Parathyroid adenoma (tissue), 2 donors: Measurements from ENCODE around the gene COG7.

Source experiments
- H2AFZ ChIP-seq: fragments of 300-600 bp; sonication (generic); one replicate; pipeline ENCODE4 v1.7.0; 2017; ENCODE audit warnings: antibody characterized with exemption, mild to moderate bottlenecking
- H3K27ac ChIP-seq: fragments of 300-600 bp; sonication (generic); one replicate; pipeline ENCODE4 v1.7.0; 2017
- H3K27me3 ChIP-seq: fragments of 300-600 bp; sonication (generic); one replicate; pipeline ENCODE4 v1.7.0; 2017; ENCODE audit warnings: low read length; ENCODE audit not compliant: control insufficient read depth, insufficient read depth
- H3K36me3 ChIP-seq: fragments of 300-600 bp; sonication (generic); one replicate; pipeline ENCODE4 v1.7.0; 2017; ENCODE audit warnings: low read length; ENCODE audit not compliant: control insufficient read depth, insufficient read depth
- H3K4me1 ChIP-seq: fragments of 300-600 bp; sonication (generic); one replicate; pipeline ENCODE4 v1.7.0; 2017; ENCODE audit warnings: control low read depth
- H3K4me2 ChIP-seq: fragments of 300-600 bp; sonication (generic); one replicate; pipeline ENCODE4 v1.7.0; 2017; ENCODE audit warnings: low read length
- H3K4me3 ChIP-seq: fragments of 300-600 bp; sonication (generic); one replicate; pipeline ENCODE4 v1.7.0; 2017; ENCODE audit warnings: low read depth, low read length
- H3K79me2 ChIP-seq: fragments of 300-600 bp; sonication (generic); one replicate; pipeline ENCODE4 v1.7.0; 2017; ENCODE audit warnings: control low read depth
- H3K9ac ChIP-seq: fragments of 300-600 bp; sonication (generic); one replicate; pipeline ENCODE4 v1.7.0; 2017; ENCODE audit warnings: mild to moderate bottlenecking
- H3K9me3 ChIP-seq: fragments of 300-600 bp; sonication (generic); one replicate; pipeline ENCODE4 v1.7.0; 2017; ENCODE audit warnings: low read length; ENCODE audit not compliant: control insufficient read depth
- CTCF ChIP-seq: fragments of 300-600 bp; sonication (generic); IDR thresholded peaks from one replicate; pipeline ENCODE4 v1.7.0; 2017; ENCODE audit warnings: antibody characterized with exemption, mild to moderate bottlenecking
- donor health status: primary hyperparathyroidism.

The COG7 gene

GRCh38 chr16:23362460-23363317 lies 90.3 kb downstream of the COG7 start:
- Histone ChIP-seq H3K4me1 (no peaks in the 10 kb centered on the region), H3K79me2 (no peaks in the 10 kb centered on the region), H3K27ac (no peak overlapping the region), H3K4me3 (no peak overlapping the region), H3K9me3 (no peaks in the 10 kb centered on the region), H3K27me3 (no peaks in the 10 kb centered on the region), H2AFZ (peak overlapping the region; percentile 12), H3K36me3 (no peaks in the 10 kb centered on the region), H3K9ac (no peak overlapping the region), H3K4me2 (no peak overlapping the region)
- no peak for TF ChIP-seq CTCF

- H3K4me3 ChIP-seq = no peak overlapping the region
- H3K4me2 ChIP-seq = no peak overlapping the region
- no peak for TF ChIP-seq CTCF
- no peaks in the 10 kb centered on the region for H3K36me3 ChIP-seq
- H3K27ac ChIP-seq = no peak overlapping the region
- no peak overlapping the region for H2AFZ ChIP-seq
- no peaks in the 10 kb centered on the region for H3K27me3 ChIP-seq
- H3K79me2 ChIP-seq = no peaks in the 10 kb centered on the region
- no peak overlapping the region for H3K9ac ChIP-seq
- no peaks in the 10 kb centered on the region for H3K4me1 ChIP-seq
- no peaks in the 10 kb centered on the region for H3K9me3 ChIP-seq
Observed at GRCh38 chr16:23359092-23359760, 93.8 kb downstream of the COG7 start.

GRCh38 chr16:23357761-23358290 lies 95.2 kb downstream of the COG7 start:
- Histone ChIP-seq H3K9ac (no peak overlapping the region), H2AFZ (no peak overlapping the region), H3K36me3 (no peaks in the 10 kb centered on the region), H3K4me3 (no peak overlapping the region), H3K27me3 (no peaks in the 10 kb centered on the region), H3K79me2 (no peaks in the 10 kb centered on the region), H3K4me2 (no peak overlapping the region), H3K9me3 (no peaks in the 10 kb centered on the region), H3K4me1 (no peaks in the 10 kb centered on the region), H3K27ac (no peak overlapping the region)
- TF ChIP-seq CTCF = no peak

- H3K79me2 ChIP-seq = no peaks in the 10 kb centered on the region
- no peaks in the 10 kb centered on the region for H3K9me3 ChIP-seq
- H2AFZ ChIP-seq = no peak overlapping the region
- no peak overlapping the region for H3K27ac ChIP-seq
- no peak overlapping the region for H3K9ac ChIP-seq
- no peak overlapping the region for H3K4me3 ChIP-seq
- H3K27me3 ChIP-seq = no peaks in the 10 kb centered on the region
- H3K36me3 ChIP-seq = no peaks in the 10 kb centered on the region
- H3K4me1 ChIP-seq = no peaks in the 10 kb centered on the region
- no peak overlapping the region for H3K4me2 ChIP-seq
- no peak for TF ChIP-seq CTCF
Observed at GRCh38 chr16:23356941-23357340, 96.0 kb downstream of the COG7 start.
